Activated T-helper 9 cell treated with anti-CD3 and anti-CD28 coated beads, Interleukin-2, amount 50 U/mL, for 16 hours (primary cell): Measurements from ENCODE around the gene IL25.
"Not testable (repeated sequence)": the region's sequence is repeated elsewhere in the genome, so short reads cannot be mapped to it uniquely, and the experiment has no call there.

ENCODE experiments used
- DNase-seq: peaks from one replicate; pipeline ENCODE4 v3.0.0-alpha.2; 2020; ENCODE audit warnings: low read depth

The IL25 gene

GRCh38 chr14:23389396-23389795 lies 16.8 kb downstream of the IL25 start:
- DNase-seq, result no peak

GRCh38 chr14:23389871-23390270 lies 17.3 kb downstream of the IL25 start:
- DNase-seq, result not testable (repeated sequence)

DNA sequence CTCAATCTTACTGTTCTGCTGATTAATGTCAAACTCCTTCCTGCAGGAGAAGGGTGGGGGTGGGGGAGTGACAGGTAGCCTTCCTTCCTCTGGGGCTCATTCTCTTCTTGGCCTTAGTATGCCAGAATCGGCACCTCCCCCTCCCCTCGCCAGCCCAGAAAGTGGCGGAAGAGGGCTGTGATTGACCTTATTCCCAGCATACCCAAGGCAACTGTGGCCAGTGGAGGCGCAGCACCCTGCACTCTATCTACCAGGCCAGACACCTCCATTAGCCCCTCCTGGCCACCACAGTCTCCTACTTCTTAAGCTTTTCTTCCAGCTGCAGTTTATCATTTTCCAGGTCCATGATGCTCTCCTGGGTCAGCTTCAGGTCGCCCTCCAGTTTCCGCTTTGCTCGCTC lies 20.0 kb downstream of the IL25 start:
- no peak for DNase-seq

DNA sequence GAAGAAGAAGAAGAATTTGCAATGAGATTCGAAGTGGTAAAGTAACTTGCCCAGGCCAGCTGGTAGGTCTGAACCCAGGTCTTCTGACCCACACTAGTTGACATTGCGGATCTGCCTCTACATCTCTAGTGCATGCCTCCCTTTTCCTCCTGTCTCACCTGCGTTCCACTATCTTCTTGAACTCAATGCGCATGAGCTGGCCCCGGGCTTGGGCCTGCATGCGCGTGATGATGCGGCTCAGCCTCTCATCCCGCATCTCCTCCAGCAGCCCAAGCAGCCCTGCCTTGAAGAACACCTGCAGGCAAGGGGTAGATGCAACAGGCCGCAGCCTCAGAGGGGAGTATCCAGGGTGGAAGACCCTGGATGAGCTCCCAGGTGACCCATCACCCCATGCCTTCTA lies 23.5 kb downstream of the IL25 start:
- DNase-seq, result no peak

- no peak for DNase-seq
Observed at GRCh38 chr14:23396781-23397407, 24.3 kb downstream of the IL25 start.

DNA sequence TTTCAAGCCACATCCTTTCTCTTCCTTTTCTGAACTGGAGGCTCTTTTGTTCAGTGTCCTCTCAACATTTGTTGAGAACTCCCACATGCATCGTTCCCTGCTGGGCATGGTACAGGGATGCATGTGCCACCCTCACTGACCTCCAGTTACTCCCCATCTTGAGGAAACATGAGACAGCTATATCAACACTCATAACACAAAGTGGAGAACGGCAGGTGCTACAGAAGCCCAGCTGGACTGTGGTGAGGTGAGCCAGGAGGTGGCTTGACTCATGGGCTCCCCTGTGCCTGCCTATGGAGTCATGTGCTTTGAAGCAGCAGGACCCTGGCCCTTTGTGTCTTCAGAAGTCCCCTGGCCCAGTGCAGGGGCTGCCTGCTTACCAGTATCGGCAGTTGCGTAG lies 25.7 kb downstream of the IL25 start:
- no peak for DNase-seq

DNA sequence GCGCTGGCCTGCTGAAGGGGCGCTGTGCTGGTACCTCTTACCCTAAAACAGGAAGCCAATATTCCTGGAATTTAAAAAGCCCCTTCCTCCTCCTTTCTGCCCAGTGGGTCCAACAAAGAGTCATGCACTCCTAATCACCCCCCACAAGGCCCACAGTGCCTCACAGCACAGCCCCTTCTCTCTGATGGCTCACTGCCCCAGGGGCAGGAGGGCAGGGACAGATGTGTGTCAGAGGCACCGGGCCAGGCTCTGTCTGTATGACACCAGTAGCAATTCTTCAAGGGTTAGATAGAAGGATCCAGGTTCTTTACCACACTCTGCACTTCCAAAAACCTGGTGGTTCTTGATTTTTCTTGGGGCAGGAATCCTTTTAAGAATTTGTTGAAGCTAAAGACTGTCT lies 26.5 kb downstream of the IL25 start:
- DNase-seq, result no peak

DNA sequence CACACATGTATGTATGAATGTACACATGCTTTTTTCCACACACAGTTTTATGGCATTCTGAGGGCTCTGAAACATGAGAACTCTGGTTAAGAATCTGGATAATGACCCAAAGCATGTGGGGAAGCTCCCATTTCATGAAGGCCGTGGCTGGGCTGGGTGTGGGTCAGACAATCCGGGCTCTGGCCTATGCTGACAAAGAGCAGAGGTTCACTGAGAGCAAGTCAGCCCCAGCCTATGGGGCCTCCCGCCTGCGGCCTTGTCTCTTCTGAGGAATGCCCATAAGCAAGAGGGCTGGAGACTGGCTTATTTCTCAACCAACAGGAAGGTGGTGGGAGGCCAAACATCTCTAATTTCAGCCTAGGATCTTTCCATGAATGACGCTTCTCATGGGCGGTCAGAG lies 27.0 kb downstream of the IL25 start:
- no peak for DNase-seq

DNA sequence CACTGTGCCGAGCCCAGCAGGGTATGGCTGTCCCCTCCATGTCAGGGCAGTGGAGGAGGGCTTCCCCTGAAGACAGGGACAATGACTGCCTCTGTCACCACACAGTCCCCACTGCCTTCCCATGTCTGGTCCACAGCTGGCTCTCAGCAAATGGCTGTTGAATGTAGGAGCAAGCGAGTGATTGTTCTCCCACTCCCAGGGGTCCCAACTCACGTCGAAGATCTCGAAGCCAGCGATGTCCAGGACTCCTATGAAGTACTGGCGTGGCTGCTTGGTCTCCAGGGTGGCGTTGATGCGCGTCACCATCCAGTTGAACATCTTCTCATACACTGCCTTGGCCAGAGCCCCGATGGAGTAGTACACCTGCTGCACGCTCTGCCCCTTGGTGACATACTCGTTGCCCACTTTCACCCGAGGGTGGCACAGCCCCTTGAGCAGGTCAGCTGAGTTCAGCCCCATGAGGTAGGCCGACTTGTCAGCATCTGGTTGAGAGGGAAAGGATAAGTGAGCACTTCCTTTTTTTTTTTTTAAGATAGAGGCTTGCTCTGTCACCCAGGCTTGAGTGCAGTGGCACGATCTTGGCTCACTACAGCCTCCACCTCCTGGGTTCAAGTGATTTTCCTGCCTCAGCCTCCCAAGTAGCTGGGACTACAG lies 28.0 kb downstream of the IL25 start:
- DNase-seq, result not testable (repeated sequence)

DNA sequence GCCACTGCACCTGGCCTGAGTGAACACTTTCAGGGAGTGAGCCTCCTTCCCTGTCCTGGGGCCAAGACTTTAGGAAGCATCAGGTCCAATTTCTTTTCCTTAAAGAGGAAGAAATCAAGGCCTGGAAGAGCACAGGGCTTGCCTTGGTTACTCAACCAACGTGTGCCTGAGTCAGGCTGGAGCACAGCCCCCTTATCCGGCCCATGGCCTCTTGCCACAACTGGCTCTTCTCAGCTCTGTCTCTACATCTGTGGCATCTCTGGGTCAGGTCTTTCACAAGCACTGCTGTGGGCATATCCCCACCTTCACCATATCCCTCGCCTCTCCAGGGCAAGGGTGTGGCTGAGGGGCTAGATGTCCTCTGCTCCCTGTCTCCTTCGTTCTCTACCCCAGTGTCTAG lies 28.7 kb downstream of the IL25 start:
- DNase-seq, result no peak

GRCh38 chr14:23402296-23403138 lies 29.9 kb downstream of the IL25 start:
- no peak for DNase-seq

- DNase-seq, result no peak
Observed at GRCh38 chr14:23403139-23403438, 30.5 kb downstream of the IL25 start.

- DNase-seq, result no peak
Observed at GRCh38 chr14:23403908-23404307, 31.3 kb downstream of the IL25 start.

DNA sequence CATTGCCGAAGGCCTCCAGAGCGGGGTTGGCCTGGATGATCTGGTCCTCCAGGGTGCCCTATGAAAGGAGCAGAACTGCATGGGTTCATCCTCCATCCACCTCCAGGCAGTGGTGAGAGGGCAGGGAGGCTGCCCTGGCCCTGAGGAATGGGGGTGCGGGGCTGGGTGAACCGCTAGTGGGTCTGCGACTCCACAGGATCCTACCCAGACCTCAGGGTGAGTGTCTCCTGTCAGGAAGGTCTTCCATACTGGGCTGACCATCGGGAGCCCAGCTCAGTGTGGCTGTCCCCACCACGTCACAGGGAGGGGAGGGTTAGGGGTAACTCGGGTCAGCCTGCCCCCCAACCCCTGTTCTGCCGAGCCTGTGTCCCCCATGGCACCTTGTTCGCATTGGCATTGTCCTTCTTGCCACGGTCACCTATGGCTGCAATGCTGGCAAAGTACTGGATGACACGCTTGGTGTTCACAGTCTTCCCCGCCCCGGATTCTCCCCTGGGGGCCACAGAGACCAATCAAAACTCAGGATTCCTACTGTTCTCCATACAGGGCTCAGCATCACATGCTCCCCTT lies 31.8 kb downstream of the IL25 start:
- no peak for DNase-seq

DNA sequence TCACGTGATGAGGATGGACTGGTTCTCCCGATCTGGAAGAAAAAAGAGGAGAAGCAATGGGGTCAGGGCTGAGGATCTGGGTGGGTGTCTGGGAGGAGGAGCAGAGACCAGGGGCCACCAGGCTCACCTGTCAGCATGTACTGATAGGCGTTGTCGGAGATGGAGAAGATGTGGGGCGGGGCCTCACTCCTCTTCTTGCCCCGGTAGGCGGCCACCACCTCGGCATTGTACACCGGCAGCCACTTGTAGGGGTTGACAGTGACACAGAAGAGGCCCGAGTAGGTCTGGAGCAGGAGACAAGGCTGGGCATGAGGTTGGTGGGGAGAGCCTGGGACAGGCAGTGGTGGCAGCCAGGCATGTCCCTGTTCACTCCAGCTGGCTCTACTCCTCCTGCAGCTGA lies 32.5 kb downstream of the IL25 start:
- DNase-seq, result no peak

GRCh38 chr14:23405516-23406025 lies 33.0 kb downstream of the IL25 start:
- DNase-seq, result no peak

GRCh38 chr14:23406244-23406643 lies 33.6 kb downstream of the IL25 start:
- no peak for DNase-seq

DNA sequence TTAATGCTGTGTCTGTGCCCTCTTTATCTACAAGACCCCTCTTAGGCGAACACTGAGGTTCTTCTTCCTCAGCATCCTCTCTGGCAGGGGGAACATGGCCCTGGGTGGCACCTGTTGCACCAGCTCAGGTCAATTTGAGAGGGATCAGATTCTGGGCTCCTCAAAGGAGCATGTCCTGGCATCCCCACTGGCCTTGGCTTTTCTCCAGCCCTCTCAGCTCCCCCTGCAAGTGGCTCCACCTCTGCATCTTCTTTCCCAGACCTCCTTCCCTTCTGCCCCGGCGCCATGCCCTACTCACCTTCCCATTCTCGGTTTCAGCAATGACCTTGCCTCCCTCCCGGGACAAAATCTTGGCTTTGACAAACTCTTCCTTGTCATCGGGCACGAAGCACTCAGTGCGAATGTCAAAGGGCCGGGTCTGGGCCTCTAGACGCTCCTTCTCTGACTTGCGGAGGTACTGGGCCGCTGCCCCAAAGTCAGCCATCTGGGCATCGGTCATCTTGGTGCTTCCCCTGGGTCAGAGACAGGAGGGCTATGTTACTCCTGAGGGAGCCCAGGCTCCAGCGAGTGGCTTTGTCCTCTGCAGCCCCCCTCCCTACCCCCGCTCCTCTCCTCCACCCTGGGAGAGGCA lies 34.2 kb downstream of the IL25 start:
- DNase-seq, result no peak

DNA sequence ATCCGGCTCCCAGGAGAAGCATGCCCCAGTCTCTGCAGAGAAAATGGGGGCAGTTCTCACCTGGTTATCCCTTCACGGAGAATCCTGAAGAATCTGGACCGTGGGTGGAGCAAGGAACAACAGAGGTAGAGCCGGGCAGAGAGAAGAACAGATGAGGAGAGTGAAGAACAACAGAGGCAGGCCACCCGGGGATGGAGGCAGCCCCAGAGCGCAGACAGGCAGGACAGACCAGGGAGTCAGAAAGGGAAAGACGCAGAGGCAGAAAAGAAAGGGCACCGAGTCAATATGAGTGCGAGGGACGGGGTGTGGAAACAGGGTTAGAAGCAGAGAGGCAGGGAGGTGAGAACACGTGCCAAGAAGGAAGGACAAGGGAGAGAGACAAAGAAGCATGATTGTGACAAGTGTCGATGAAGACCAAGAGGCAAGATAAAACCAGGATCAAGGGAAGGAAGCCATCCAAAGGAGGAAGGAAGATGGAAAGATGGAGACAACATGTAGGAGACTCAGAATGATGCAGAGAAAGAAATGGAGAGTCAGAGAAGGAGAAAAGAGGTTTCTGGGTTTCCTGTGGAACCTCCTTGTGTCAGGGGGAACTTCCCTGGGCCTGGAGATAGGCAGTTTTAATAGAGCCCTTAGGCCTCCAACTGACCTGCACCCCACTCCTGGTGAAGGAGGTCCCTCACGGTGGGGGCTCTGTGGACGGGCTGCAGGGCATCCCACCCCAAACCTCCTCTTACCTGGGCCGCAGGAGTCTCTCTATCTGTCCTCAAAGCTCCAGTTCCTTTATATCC lies 35.1 kb downstream of the IL25 start, which contains the start of gene MYH6:
MYH6 (minus strand) TSS at position 758 of the 791 bp plus-strand sequence. CDS start 1,050 bp downstream, outside the sequence.
- DNase-seq, result no peak

DNA sequence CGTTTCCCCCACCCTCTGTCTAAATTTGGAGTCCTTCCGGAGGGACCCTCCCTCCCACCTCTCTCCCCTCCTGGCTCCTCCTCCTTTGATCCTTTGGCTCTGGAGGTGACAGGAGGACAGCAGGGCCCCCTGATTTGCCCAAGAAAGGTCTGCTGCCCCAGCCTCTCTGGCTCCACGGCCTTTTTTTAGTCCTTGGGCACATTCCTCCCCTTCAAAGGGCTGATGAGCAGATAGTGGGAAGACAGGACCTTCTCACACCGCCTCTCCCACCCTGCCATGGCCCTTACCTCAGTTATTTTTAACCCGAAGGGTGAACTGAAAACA lies 35.7 kb downstream of the IL25 start:
- no peak for DNase-seq

DNA sequence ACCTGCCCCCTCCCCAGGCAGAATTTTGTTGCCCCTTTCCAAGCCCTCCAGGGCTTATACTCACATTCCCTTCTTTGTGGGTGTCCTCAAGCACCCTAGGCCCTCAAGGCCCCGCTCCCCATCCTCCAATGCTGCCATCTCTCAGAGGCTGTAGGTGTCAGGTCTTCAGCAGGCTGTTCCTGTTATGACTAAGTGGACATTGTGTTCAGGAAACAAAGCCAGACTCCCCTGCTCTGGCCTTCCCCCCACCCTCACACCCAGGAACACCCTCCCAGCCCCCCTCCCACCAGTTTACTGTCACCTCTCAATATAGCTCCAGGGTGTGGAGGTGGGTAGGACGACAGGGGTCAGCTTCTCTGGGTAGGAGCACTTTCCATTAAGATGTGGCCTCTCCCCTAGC lies 36.9 kb downstream of the IL25 start:
- no peak for DNase-seq
